Left renal cortex interstitium (tissue), 4 donors: Measurements from ENCODE around the gene TRAM2. TPM values are rescaled to one million over a fixed set of nuclear protein-coding genes. Genes with fewer than 3 reads are reported as not detected.

Experiments used
- DNase-seq, 4 donors: peaks; one replicate each; pipeline ENCODE4 v3.0.0-alpha.2; 2013; ENCODE audit warnings: low read depth in 4 of 4, low spot score in 2 of 4, missing footprints in 1 of 4
- polyA plus RNA-seq, 4 donors: library from polyadenylated mRNA; unstranded; fragments of 120-200 nt; gene quantifications; one replicate each; pipeline ENCODE4 v1.2.1, GENCODE V29; 2013; ENCODE audit not compliant: insufficient read length in 4 of 4

The TRAM2 gene
- polyA plus RNA-seq, 4 donors, result 38.2 to 50.8 (median 46.8) TPM

GRCh38 chr6:52513464-52513863, 63.4 kb downstream of the TRAM2 start:
- DNase-seq, result no peak

GRCh38 chr6:52512199-52512598, 64.7 kb downstream of the TRAM2 start:
- DNase-seq, result no peak

- no peak for DNase-seq
Measured at GRCh38 chr6:52511572-52512151, 65.2 kb downstream of the TRAM2 start.

GRCh38 chr6:52511163-52511562, 65.7 kb downstream of the TRAM2 start:
- DNase-seq, result no peak

- DNase-seq, result no peak
Measured at GRCh38 chr6:52510213-52510562, 66.7 kb downstream of the TRAM2 start.

- DNase-seq, result no peak
Measured at GRCh38 chr6:52509281-52510212, 67.3 kb downstream of the TRAM2 start.

GRCh38 chr6:52508261-52508739, 68.6 kb downstream of the TRAM2 start:
- no peak for DNase-seq

- no peak for DNase-seq
Measured at GRCh38 chr6:52507557-52508260, 69.2 kb downstream of the TRAM2 start.

- DNase-seq, result no peak
Measured at GRCh38 chr6:52506476-52506875, 70.4 kb downstream of the TRAM2 start.

- no peak for DNase-seq
Measured at GRCh38 chr6:52505726-52506409, 71.0 kb downstream of the TRAM2 start.

- no peak for DNase-seq
Measured at GRCh38 chr6:52504782-52505136, 72.1 kb downstream of the TRAM2 start.

- DNase-seq, result no peak
Measured at GRCh38 chr6:52503851-52504781, 72.7 kb downstream of the TRAM2 start.

GRCh38 chr6:52503323-52503747, 73.5 kb downstream of the TRAM2 start:
- DNase-seq, result no peak

GRCh38 chr6:52502306-52503029, 74.4 kb downstream of the TRAM2 start:
- DNase-seq, result no peak

- no peak for DNase-seq
Measured at GRCh38 chr6:52500238-52501129, 76.4 kb downstream of the TRAM2 start.

- no peak for DNase-seq
Measured at GRCh38 chr6:52499681-52500236, 77.1 kb downstream of the TRAM2 start.

- no peak for DNase-seq
Measured at GRCh38 chr6:52499026-52499425, 77.8 kb downstream of the TRAM2 start.

GRCh38 chr6:52498538-52499017, 78.3 kb downstream of the TRAM2 start:
- DNase-seq, result no peak
